ENCODE results near the gene IGSF11. TPM values are rescaled to one million over a fixed set of nuclear protein-coding genes. Genes with fewer than 3 reads are reported as not detected.

The IGSF11 gene
- total and polyA plus RNA-seq, 9 of the 15 experiments (the other 6 are each of a cell fraction or from before 2014, with no cell fraction given) = 1.2 to 2.8 (median 1.7) TPM

DNA sequence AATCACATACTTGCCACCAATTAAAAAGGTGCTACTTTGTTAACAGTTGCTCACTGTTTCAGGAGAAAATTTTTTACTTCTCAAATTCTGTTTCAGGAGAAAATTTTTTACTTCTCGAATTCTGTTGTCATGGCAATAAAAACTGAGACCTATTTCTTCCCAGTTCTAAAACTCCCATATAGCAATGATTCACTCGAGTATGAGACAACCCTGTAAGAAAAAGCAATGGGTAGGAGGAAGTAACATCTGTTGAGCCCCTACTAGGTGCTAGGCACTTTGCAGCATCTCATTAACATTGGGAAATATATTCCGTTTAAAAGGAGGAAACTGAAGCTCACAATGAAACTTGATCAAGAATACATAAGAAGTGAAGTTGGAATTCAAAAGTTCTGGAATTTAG, 35.1 kb upstream of the IGSF11 start (continued):
- TF ChIP-seq, protein P1, sequence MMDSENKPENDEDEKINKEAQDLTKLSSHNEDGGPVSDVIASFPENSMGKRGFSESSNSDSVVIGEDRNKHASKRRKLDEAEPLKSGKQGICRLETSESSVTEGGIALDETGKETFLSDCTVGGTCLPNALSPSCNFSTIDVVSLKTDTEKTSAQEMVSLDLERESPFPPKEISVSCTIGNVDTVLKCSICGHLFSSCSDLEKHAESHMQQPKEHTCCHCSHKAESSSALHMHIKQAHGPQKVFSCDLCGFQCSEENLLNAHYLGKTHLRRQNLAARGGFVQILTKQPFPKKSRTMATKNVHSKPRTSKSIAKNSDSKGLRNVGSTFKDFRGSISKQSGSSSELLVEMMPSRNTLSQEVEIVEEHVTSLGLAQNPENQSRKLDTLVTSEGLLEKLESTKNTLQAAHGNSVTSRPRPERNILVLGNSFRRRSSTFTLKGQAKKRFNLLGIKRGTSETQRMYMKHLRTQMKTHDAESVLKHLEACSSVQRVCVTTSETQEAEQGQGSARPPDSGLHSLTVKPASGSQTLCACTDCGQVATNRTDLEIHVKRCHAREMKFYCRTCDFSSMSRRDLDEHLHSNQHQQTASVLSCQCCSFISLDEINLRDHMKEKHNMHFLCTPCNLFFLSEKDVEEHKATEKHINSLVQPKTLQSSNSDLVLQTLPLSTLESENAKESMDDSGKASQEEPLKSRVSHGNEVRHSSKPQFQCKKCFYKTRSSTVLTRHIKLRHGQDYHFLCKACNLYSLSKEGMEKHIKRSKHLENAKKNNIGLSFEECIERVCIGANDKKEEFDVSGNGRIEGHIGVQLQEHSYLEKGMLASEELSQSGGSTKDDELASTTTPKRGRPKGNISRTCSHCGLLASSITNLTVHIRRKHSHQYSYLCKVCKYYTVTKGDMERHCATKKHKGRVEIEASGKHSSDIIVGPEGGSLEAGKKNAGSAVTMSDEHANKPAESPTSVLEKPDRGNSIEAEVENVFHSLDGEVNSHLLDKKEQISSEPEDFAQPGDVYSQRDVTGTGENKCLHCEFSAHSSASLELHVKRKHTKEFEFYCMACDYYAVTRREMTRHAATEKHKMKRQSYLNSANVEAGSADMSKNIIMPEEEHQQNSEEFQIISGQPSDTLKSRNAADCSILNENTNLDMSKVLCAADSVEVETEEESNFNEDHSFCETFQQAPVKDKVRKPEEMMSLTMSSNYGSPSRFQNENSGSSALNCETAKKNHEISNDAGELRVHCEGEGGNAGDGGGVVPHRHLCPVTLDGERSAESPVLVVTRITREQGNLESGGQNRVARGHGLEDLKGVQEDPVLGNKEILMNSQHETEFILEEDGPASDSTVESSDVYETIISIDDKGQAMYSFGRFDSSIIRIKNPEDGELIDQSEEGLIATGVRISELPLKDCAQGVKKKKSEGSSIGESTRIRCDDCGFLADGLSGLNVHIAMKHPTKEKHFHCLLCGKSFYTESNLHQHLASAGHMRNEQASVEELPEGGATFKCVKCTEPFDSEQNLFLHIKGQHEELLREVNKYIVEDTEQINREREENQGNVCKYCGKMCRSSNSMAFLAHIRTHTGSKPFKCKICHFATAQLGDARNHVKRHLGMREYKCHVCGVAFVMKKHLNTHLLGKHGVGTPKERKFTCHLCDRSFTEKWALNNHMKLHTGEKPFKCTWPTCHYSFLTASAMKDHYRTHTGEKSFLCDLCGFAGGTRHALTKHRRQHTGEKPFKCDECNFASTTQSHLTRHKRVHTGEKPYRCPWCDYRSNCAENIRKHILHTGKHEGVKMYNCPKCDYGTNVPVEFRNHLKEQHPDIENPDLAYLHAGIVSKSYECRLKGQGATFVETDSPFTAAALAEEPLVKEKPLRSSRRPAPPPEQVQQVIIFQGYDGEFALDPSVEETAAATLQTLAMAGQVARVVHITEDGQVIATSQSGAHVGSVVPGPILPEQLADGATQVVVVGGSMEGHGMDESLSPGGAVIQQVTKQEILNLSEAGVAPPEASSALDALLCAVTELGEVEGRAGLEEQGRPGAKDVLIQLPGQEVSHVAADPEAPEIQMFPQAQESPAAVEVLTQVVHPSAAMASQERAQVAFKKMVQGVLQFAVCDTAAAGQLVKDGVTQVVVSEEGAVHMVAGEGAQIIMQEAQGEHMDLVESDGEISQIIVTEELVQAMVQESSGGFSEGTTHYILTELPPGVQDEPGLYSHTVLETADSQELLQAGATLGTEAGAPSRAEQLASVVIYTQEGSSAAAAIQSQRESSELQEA (IDR thresholded peaks at IDR 0.05; ENCODE audit: low read depth) = no peak

DNA sequence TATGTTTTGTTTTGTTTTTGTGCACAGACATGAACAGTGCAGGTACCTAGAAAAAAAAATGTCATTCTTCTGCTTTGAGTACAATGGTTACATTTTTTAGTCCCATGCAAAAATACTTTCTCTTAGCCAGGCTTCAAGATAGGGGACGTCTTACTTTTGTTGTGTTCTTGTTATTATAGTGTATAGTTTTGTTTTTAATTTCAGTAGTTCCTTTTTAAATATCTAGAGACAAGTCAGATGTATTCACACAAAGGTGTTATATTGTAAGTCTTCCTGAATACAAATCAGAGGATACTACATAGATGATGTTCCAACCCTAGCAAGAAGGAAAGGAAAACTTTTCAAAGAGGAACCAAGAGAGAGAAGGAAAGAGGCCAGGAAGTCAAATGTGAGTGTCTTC, 28.8 kb upstream of the IGSF11 start:
- Histone ChIP-seq H3K9me1 (ENCODE audit: control insufficient read depth, insufficient read depth, low read length) (no peaks in the 10 kb centered on the region), H3K4me3 (no peak overlapping the region), H4K20me1 (replicated peaks; ENCODE audit: control insufficient read depth, insufficient read depth, low read length) (no peaks in the 10 kb centered on the region), H3K9me3 (replicated peaks; ENCODE audit: control insufficient read depth, insufficient read depth, low read depth, low read length) (no peaks in the 10 kb centered on the region), H3K4me2 (ENCODE audit: insufficient read depth, low read length) (no peak overlapping the region), H3K27me3 (ENCODE audit: control insufficient read depth in 2 of 2, insufficient read depth in 2 of 2, low read length in 2 of 2) (no peaks in the 10 kb centered on the region), H3K36me3 (ENCODE audit: control insufficient read depth, insufficient read depth, low read length) (no peaks in the 10 kb centered on the region), H3K4me1 (replicated peaks in 1 of 2; ENCODE audit: control insufficient read depth in 2 of 2, insufficient read depth in 2 of 2, low read length in 2 of 2) (no peaks in the 10 kb centered on the region), H2AFZ (ENCODE audit: low read depth, low read length) (no peak overlapping the region), H3K27ac (ENCODE audit: extremely low read depth, low read depth, low read length) (no peak overlapping the region), H3K9ac (ENCODE audit: insufficient read depth in 1 of 2, low read depth in 2 of 2, low read length in 2 of 2) (no peak overlapping the region), H3K79me2 (ENCODE audit: control insufficient read depth, insufficient read depth, low read length) (no peaks in the 10 kb centered on the region)
- FAIRE-seq = no peak
- BruUV-seq (replicated peaks) = no TSS peak
- ATAC-seq = no peak
- POLR2A ChIA-PET = no interaction called here
- CTCF ChIA-PET (ENCODE audit: low intra/inter-chr PET ratio) = no interaction called here
- intact Hi-C loops (cut with micrococcal nuclease) (no loop called here), in situ Hi-C loops (cut with MboI) (no loop called here)
- WGBS (ENCODE audit: insufficient coverage, low coverage, missing lambda C conversion rate) = 0% methylated on average over 1 of the region's 1 CpG
- DNase-seq (ENCODE audit: extremely low read depth in 1 of 4, low spot score in 3 of 4) = no peak
- TF ChIP-seq ZNF830 (CRISPR knock-in tag; IDR thresholded peaks at IDR 0.05) (no peak), ZNF76 (CRISPR knock-in tag; IDR thresholded peaks at IDR 0.05; ENCODE audit: borderline replicate concordance) (no peak), SMARCA4 (IDR thresholded peaks at IDR 0.05) (no peak), SAP30 (IDR thresholded peaks at IDR 0.05; ENCODE audit: borderline replicate concordance, insufficient read depth, low read depth, low read length, poor library complexity, severe bottlenecking) (no peak), ZNF217 (CRISPR knock-in tag; IDR thresholded peaks at IDR 0.05) (no peak), NRF1 (conservative IDR thresholded peaks at IDR 0.05 in 1 of 2, IDR thresholded peaks at IDR 0.05 in 1 of 2) (no peak), BDP1 (IDR thresholded peaks at IDR 0.05; ENCODE audit: insufficient read depth, insufficient read length) (no peak), BMI1 (IDR thresholded peaks at IDR 0.05; ENCODE audit: low read length) (no peak), CHD2 (IDR thresholded peaks at IDR 0.05; ENCODE audit: low read depth, low read length) (no peak), MTA2 (IDR thresholded peaks at IDR 0.05; ENCODE audit: low read depth) (no peak)
- TF ChIP-seq, protein P2, sequence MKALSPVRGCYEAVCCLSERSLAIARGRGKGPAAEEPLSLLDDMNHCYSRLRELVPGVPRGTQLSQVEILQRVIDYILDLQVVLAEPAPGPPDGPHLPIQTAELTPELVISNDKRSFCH (CRISPR knock-in tag; IDR thresholded peaks at IDR 0.05) = no peak
- TF ChIP-seq, protein P2 (tag; IDR thresholded peaks at IDR 0.05) = no peak
- TF ChIP-seq, protein P3, sequence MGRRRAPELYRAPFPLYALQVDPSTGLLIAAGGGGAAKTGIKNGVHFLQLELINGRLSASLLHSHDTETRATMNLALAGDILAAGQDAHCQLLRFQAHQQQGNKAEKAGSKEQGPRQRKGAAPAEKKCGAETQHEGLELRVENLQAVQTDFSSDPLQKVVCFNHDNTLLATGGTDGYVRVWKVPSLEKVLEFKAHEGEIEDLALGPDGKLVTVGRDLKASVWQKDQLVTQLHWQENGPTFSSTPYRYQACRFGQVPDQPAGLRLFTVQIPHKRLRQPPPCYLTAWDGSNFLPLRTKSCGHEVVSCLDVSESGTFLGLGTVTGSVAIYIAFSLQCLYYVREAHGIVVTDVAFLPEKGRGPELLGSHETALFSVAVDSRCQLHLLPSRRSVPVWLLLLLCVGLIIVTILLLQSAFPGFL (CRISPR knock-in tag; IDR thresholded peaks at IDR 0.05) = no peak
